Uterus (tissue), 4 donors: ENCODE measurements around the gene RIPK1. TPM values are rescaled to one million over a fixed set of nuclear protein-coding genes. Genes with fewer than 3 reads are reported as not detected.
A peak's percentile ranks its signal among the peaks of the same experiment; 100 is the strongest.
"Not testable (repeated sequence)": the region's sequence is repeated elsewhere in the genome, so short reads cannot be mapped to it uniquely, and the experiment has no call there.

ENCODE experiments used
- DNase-seq, 2 donors: peaks; one replicate each; pipeline ENCODE4 v3.0.0-alpha.2; 2019 to 2020
- H3K27ac ChIP-seq, 2 donors: fragments of 200-600 bp; sonication (generic); 1 replicate in 1 of 2; 2 replicates in 1 of 2; pipeline ENCODE4 v1.5.1; 2016 to 2018
- H3K27me3 ChIP-seq, 2 donors: fragments of 200-600 bp; sonication (generic); one replicate each; pipeline ENCODE4 v1.5.1; 2018 to 2019; ENCODE audit warnings: control low read depth in 1 of 2
- H3K36me3 ChIP-seq, 2 donors: fragments of 200-600 bp; sonication (generic); one replicate each; pipeline ENCODE4 v1.5.1; 2019; ENCODE audit warnings: control low read depth in 1 of 2
- H3K4me1 ChIP-seq, 2 donors: fragments of 200-600 bp; sonication (generic); one replicate each; pipeline ENCODE4 v1.5.1; 2018 to 2019; ENCODE audit warnings: control low read depth in 1 of 2
- H3K4me3 ChIP-seq, 2 donors: fragments of 200-600 bp; sonication (generic); 1 replicate in 1 of 2; 2 replicates in 1 of 2; pipeline ENCODE4 v1.5.1; 2018 to 2019; ENCODE audit warnings: mild to moderate bottlenecking in 1 of 2
- H3K9me3 ChIP-seq, 2 donors: fragments of 200-600 bp; sonication (generic); one replicate each; pipeline ENCODE4 v1.5.1; 2019; ENCODE audit warnings: control low read depth in 1 of 2
- CTCF ChIP-seq, 4 experiments: fragments of 200-600 bp in 2 of 4; fragments of 450-650 bp in 2 of 4; sonication (generic) in 2 of 4; IDR thresholded peaks; one replicate each; pipeline ENCODE4 v1.5.1; 2016 to 2019; ENCODE audit warnings: antibody characterized with exemption in 4 of 4, mild to moderate bottlenecking in 2 of 4, moderate library complexity in 1 of 4
- POLR2A ChIP-seq, 2 donors: fragments of 450-650 bp; IDR thresholded peaks; one replicate each; pipeline ENCODE4 v1.6.1; 2016; ENCODE audit warnings: antibody characterized with exemption in 2 of 2, mild to moderate bottlenecking in 1 of 2, moderate library complexity in 1 of 2
- intact Hi-C: fragments of 100-400 bp; cut with DNase I; formaldehyde crosslinking; loops from one replicate; pipeline ENCODE4 v1.15.1; 2023; ENCODE audit warnings: low total_unique reads
- total RNA-seq, 4 donors: library from RNA; depleted of rRNA in 3 of 4; stranded (reverse); fragments of >200 nt in 3 of 4; gene quantifications; one replicate each; pipeline versions ENCODE4 v1.1.0 to v1.2.4, GENCODE V29; 2014 to 2023
- donor health status: DM: yes; HTN: yes; CAD: no.

The RIPK1 gene
- 10 to 100 TPM; 11.5 to 35.0 (median 30.1) TPM for total RNA-seq

- peak within 1 kb of the TSS; percentile 61 to 98 for H3K4me3 ChIP-seq
- peak; percentile 93 to 94 for DNase-seq
Measured at GRCh38 chr6:3068329-3069214, at the start of gene RIPK1. RIPK1 (plus strand) TSS chr6:3068494; CDS start chr6:3076824, 8,330 bp downstream.

GRCh38 chr6:3019065-3019464 lies 49.2 kb upstream of the RIPK1 start:
- intact Hi-C loops, result no loop called here

More at GRCh38 chr6:3068329-3069214, at the start of gene RIPK1:
- intact Hi-C loops, result loop anchor here (5.0 kb wide), 1 partner anchor 76 kb away; no protein-coding TSS in a partner anchor
- Histone ChIP-seq H3K9me3 (no peaks in the 10 kb centered on the region), H3K27ac (peak within 1 kb of the TSS; percentile 97 to 100), H3K36me3 (no peaks in the 10 kb centered on the region), H3K4me1 (peaks cover 0 to 4% of the 10 kb centered on the region in 2 donors), H3K27me3 (no peaks in the 10 kb centered on the region)
- TF ChIP-seq POLR2A (IDR thresholded peaks at IDR 0.05), result peak; percentile 85 to 92
- peak; percentile 39 to 51 (median 49) for TF ChIP-seq CTCF (IDR thresholded peaks at IDR 0.05)

GRCh38 chr6:3019749-3020320 lies 48.5 kb upstream of the RIPK1 start:
- Histone ChIP-seq H3K9me3 (no peaks in the 10 kb centered on the region), H3K36me3 (no peaks in the 10 kb centered on the region), H3K27ac (no peak overlapping the region), H3K27me3 (no peaks in the 10 kb centered on the region), H3K4me3 (no peak overlapping the region), H3K4me1 (no peaks in the 10 kb centered on the region)
- intact Hi-C loops, result no loop called here
- no peak for DNase-seq
- TF ChIP-seq POLR2A (IDR thresholded peaks at IDR 0.05) (no peak), CTCF (IDR thresholded peaks at IDR 0.05) (no peak)

More at GRCh38 chr6:3019065-3019464, 49.2 kb upstream of the RIPK1 start:
- H3K9me3 ChIP-seq, result no peaks in the 10 kb centered on the region
- H3K27ac ChIP-seq, result no peak overlapping the region
- no peaks in the 10 kb centered on the region for H3K27me3 ChIP-seq
- no peaks in the 10 kb centered on the region for H3K4me1 ChIP-seq
- no peaks in the 10 kb centered on the region for H3K36me3 ChIP-seq
- no peak overlapping the region for H3K4me3 ChIP-seq
- DNase-seq, result no peak
- no peak for TF ChIP-seq CTCF (IDR thresholded peaks at IDR 0.05)
- TF ChIP-seq POLR2A (IDR thresholded peaks at IDR 0.05), result no peak

- H3K4me1 ChIP-seq, H3K4me3 ChIP-seq, H3K27ac ChIP-seq, H3K36me3 ChIP-seq, H3K9me3 ChIP-seq, H3K27me3 ChIP-seq, intact Hi-C loops, DNase-seq: not testable (repeated sequence)
Measured at GRCh38 chr6:3020976-3021598, 47.2 kb upstream of the RIPK1 start.

GRCh38 chr6:3022765-3023662 lies 45.3 kb upstream of the RIPK1 start:
- no peak for DNase-seq
- H3K36me3 ChIP-seq, result no peaks in the 10 kb centered on the region
- intact Hi-C loops, result no loop called here
- no peaks in the 10 kb centered on the region for H3K9me3 ChIP-seq
- H3K27ac ChIP-seq, result peak overlapping the region; percentile 81 to 89
- no peaks in the 10 kb centered on the region for H3K27me3 ChIP-seq
- TF ChIP-seq POLR2A (IDR thresholded peaks at IDR 0.05) (no peak), CTCF (IDR thresholded peaks at IDR 0.05) (no peak)
- H3K4me3 ChIP-seq, result peak overlapping the region; percentile 32 to 47
- H3K4me1 ChIP-seq, result no peaks in the 10 kb centered on the region
